Measurements from ENCODE around the gene GABARAP. TPM values are rescaled to one million over a fixed set of nuclear protein-coding genes. Genes with fewer than 3 reads are reported as not detected.

GABARAP gene
- total RNA-seq, 1 donor from 2014 or later: 418 TPM

DNA sequence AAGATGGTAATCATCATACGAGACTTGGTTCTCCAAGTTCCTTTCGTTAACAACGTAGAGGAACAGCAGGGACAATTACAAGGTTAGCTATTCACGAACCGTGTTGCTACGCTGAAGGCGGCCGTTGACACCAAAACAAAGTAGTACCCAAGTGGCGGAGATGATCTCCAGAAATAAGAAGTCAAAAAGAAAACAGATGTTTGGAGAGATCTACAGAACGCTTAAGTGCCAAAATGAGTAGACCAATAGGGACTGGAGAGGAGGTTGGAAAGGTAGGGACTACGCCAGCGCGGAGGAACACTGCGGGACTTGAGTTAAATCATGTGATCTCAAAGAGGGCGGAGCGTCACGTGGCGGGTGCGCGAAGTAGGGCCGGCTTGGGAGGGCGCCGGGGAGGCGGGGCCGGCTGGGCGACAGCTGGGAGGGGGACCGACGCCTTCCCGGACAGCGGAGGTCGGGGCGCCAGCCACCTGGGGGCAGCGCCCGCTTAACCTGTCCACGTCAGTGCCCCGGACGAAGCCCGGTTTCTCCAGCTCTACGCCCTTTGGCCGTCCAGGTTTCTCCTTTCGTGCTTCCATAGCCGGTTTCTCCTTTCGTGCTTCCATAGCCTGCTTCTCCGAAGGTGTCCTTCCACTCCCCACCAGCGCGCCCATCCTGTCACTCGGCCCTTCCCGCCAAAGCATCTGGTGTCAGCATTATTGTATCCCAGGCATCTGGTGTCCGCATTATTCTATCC lies 636 bp upstream of the GABARAP start:
- Mint-ChIP-seq H3K27ac (ENCODE audit: unreplicated experiment) (peak overlapping the region; percentile 100), H3K36me3 (ENCODE audit: low read depth, unreplicated experiment) (peaks cover 44% of the 10 kb centered on the region), H3K4me3 (ENCODE audit: unreplicated experiment) (peak overlapping the region; percentile 98), H3K27me3 (ENCODE audit: unreplicated experiment) (peaks cover 28% of the 10 kb centered on the region), H3K4me1 (ENCODE audit: unreplicated experiment) (peaks cover 35% of the 10 kb centered on the region), H3K9me3 (ENCODE audit: unreplicated experiment) (no peaks in the 10 kb centered on the region)
- TF ChIP-seq, protein P1, sequence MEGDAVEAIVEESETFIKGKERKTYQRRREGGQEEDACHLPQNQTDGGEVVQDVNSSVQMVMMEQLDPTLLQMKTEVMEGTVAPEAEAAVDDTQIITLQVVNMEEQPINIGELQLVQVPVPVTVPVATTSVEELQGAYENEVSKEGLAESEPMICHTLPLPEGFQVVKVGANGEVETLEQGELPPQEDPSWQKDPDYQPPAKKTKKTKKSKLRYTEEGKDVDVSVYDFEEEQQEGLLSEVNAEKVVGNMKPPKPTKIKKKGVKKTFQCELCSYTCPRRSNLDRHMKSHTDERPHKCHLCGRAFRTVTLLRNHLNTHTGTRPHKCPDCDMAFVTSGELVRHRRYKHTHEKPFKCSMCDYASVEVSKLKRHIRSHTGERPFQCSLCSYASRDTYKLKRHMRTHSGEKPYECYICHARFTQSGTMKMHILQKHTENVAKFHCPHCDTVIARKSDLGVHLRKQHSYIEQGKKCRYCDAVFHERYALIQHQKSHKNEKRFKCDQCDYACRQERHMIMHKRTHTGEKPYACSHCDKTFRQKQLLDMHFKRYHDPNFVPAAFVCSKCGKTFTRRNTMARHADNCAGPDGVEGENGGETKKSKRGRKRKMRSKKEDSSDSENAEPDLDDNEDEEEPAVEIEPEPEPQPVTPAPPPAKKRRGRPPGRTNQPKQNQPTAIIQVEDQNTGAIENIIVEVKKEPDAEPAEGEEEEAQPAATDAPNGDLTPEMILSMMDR (IDR thresholded peaks at IDR 0.05; ENCODE audit: unreplicated experiment): no peak
- peak; percentile 91 for DNase-seq (ENCODE audit: low spot score)

DNA sequence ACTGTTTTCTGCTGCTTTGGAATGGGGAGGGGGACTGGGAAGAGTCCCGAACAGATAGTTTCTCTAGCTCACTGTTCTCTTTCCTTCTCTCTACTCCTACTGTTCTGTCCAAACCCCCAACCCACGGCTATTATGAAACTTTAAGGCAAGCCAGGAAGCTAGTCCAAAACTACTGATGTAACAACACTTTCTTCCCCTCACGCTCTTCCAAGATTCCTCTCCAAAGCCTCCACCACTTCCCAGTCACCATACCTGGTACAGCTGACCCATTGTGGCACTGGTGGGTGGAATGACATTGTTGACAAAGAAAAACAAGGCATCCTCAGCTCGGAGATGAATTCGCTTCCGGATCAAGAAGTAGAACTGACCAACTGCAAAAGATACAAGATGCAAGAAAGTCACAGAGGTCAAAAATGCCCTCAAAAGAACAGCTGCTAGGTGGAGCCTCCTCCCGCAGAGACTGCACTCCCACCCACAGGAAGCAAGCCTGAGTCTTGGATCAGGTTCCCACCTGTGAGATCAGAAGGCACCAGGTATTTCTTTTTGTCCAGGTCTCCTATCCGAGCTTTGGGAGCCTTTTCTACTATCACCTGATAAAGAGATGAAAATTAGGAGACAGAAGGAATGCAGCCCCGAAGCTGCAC lies 1.0 kb downstream of the GABARAP start:
- H3K27ac Mint-ChIP-seq (ENCODE audit: unreplicated experiment): peak overlapping the region; percentile 98
- H3K4me3 Mint-ChIP-seq (ENCODE audit: unreplicated experiment): peak overlapping the region; percentile 98
- no peaks in the 10 kb centered on the region for H3K9me3 Mint-ChIP-seq (ENCODE audit: unreplicated experiment)
- H3K27me3 Mint-ChIP-seq (ENCODE audit: unreplicated experiment): peaks cover 34% of the 10 kb centered on the region
- peaks cover 50% of the 10 kb centered on the region for H3K36me3 Mint-ChIP-seq (ENCODE audit: low read depth, unreplicated experiment)
- DNase-seq (ENCODE audit: low spot score): no peak
- H3K4me1 Mint-ChIP-seq (ENCODE audit: unreplicated experiment): peaks cover 40% of the 10 kb centered on the region
- TF ChIP-seq, protein P1 (IDR thresholded peaks at IDR 0.05; ENCODE audit: unreplicated experiment): no peak

DNA sequence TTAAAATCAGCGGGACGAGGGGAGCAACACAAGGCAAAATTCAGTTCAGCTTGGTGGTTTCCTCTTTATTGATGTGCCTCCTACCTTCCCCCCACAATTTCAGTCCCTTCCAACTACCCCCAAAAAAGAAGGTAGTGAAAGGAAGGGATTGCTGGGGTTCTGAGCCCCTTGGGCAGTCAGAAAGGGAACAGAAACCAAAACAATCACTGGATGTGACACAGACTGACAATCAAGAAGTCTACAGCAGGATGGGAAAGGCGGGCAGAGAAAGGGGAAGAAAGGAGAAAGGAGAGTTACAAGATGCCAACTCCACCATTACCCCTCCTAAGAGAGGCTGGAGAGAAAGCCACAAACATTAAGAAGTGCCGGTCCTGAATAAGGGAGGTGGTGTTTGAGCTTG lies 1.9 kb downstream of the GABARAP start:
- no peak for DNase-seq (ENCODE audit: low spot score)
- Mint-ChIP-seq H3K4me3 (ENCODE audit: unreplicated experiment) (peak overlapping the region; percentile 98), H3K36me3 (ENCODE audit: low read depth, unreplicated experiment) (peaks cover 53% of the 10 kb centered on the region), H3K27me3 (ENCODE audit: unreplicated experiment) (peaks cover 34% of the 10 kb centered on the region), H3K4me1 (ENCODE audit: unreplicated experiment) (peaks cover 40% of the 10 kb centered on the region), H3K27ac (ENCODE audit: unreplicated experiment) (peak overlapping the region; percentile 98), H3K9me3 (ENCODE audit: unreplicated experiment) (no peaks in the 10 kb centered on the region)
- TF ChIP-seq, protein P1 (IDR thresholded peaks at IDR 0.05; ENCODE audit: unreplicated experiment): no peak

DNA sequence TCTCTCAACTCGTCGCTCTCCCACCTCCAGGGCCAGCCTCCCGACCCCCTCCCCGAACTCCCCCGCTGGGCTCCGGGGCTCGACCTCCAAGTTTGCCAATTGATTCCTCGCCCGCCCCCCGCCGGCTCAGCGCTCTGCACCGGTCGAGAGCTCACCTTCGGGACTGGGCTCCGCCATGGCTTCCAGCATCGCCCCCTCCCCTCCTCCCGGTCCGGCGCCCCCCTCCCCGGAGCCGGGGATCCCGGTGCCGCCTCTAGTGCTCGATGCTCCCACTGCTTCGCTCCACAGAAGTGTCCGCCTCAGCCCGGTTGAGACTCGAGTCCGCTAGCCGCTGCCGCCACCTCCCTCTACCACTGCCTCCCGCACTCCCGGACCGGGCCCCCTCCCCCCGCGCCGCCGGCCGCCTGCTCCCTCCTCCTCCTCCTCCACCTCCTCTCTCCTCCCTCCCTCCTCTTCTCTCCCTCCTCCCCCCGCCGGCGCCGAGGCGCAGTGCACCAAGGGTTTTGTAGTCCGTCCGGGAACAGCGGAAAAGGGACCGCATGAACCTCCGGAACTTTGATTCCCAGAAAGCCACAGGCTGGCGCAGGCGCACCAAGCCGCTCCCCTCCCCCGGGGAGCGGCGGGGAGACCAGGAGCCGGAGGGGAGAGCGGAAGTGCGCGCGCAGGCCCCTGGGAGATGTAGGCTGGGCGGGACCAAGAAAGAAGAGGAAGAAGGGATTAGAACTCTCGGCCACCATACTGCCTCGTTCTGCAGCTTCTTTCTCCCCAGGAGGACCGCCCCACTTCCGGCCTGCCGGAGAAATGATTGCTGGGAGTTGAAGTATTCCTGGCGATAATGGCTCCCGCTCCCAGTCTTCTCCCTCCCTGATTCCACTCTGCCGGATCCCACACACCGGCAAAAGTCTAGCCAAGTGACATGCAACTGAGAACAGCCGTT lies 2.9 kb downstream of the GABARAP start, which contains the start of gene PHF23:
Gene PHF23, minus strand, starts transcription at position 367 of the 937 bp plus-strand sequence. Its CDS starts 178 bp downstream, at position 189.
- no peaks in the 10 kb centered on the region for H3K9me3 Mint-ChIP-seq (ENCODE audit: unreplicated experiment)
- peaks cover 44% of the 10 kb centered on the region for H3K4me1 Mint-ChIP-seq (ENCODE audit: unreplicated experiment)
- H3K27me3 Mint-ChIP-seq (ENCODE audit: unreplicated experiment): peaks cover 37% of the 10 kb centered on the region
- peak; percentile 97 for DNase-seq (ENCODE audit: low spot score)
- H3K4me3 Mint-ChIP-seq (ENCODE audit: unreplicated experiment): peak within 1 kb of the TSS; percentile 98
- H3K27ac Mint-ChIP-seq (ENCODE audit: unreplicated experiment): peak within 1 kb of the TSS; percentile 98
- H3K36me3 Mint-ChIP-seq (ENCODE audit: low read depth, unreplicated experiment): peaks cover 58% of the 10 kb centered on the region
- TF ChIP-seq, protein P1 (IDR thresholded peaks at IDR 0.05; ENCODE audit: unreplicated experiment): no peak

Measured in endothelial cell (in vitro differentiated cells).